ENCODE measurements around the gene GHRHR. TPM values are rescaled to one million over a fixed set of nuclear protein-coding genes. Genes with fewer than 3 reads are reported as not detected.

GHRHR gene
- total RNA-seq, 2 donors from 2014 or later, result not detected

- Histone ChIP-seq H3K4me3 (no peak overlapping the region), H3K27me3 (no peaks in the 10 kb centered on the region), H3K36me3 (no peaks in the 10 kb centered on the region), H3K4me1 (no peaks in the 10 kb centered on the region), H3K9me3 (no peaks in the 10 kb centered on the region), H3K27ac (no peak overlapping the region)
- no peak for DNase-seq (ENCODE audit: low spot score)
- TF ChIP-seq, protein P1, sequence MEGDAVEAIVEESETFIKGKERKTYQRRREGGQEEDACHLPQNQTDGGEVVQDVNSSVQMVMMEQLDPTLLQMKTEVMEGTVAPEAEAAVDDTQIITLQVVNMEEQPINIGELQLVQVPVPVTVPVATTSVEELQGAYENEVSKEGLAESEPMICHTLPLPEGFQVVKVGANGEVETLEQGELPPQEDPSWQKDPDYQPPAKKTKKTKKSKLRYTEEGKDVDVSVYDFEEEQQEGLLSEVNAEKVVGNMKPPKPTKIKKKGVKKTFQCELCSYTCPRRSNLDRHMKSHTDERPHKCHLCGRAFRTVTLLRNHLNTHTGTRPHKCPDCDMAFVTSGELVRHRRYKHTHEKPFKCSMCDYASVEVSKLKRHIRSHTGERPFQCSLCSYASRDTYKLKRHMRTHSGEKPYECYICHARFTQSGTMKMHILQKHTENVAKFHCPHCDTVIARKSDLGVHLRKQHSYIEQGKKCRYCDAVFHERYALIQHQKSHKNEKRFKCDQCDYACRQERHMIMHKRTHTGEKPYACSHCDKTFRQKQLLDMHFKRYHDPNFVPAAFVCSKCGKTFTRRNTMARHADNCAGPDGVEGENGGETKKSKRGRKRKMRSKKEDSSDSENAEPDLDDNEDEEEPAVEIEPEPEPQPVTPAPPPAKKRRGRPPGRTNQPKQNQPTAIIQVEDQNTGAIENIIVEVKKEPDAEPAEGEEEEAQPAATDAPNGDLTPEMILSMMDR (IDR thresholded peaks at IDR 0.05), result no peak
These were observed 30.7 kb downstream of the GHRHR start for GRCh38 chr7:30994206-30995100.

- TF ChIP-seq, protein P1 (IDR thresholded peaks at IDR 0.05), result no peak
- no peak for DNase-seq (ENCODE audit: low spot score)
- H3K27ac ChIP-seq, result no peak overlapping the region
These were observed 31.8 kb downstream of the GHRHR start for GRCh38 chr7:30995536-30995935.

DNA sequence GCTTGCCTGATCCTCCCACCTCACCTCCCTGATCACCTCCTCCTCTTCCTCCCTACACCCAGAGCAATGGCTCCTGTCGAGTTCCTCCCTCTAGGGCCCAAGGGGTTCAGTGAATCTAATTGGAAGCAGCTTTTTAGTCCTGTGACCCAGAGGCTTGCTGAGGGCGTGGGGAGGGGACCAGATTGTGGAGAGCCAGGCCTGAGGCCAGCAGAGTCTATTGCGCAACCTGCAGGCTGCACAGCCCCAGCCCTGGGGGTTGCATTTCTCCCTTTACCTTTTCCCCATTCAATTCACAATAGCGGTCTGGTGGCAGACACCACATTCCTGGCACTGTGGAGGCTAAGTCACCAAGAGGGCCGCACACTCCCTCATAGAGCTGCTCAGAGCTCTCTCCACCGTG, 32.5 kb downstream of the GHRHR start:
- no peak for DNase-seq (ENCODE audit: low spot score)
- Histone ChIP-seq H3K27me3 (no peaks in the 10 kb centered on the region), H3K9me3 (no peaks in the 10 kb centered on the region), H3K4me1 (no peaks in the 10 kb centered on the region), H3K4me3 (no peak overlapping the region), H3K27ac (no peak overlapping the region), H3K36me3 (no peaks in the 10 kb centered on the region)
- TF ChIP-seq, protein P1 (IDR thresholded peaks at IDR 0.05), result no peak

More at GRCh38 chr7:30995536-30995935, 31.8 kb downstream of the GHRHR start:
- H3K4me1 ChIP-seq, result no peaks in the 10 kb centered on the region
- no peaks in the 10 kb centered on the region for H3K27me3 ChIP-seq
- no peak overlapping the region for H3K4me3 ChIP-seq
- no peaks in the 10 kb centered on the region for H3K36me3 ChIP-seq
- H3K9me3 ChIP-seq, result no peaks in the 10 kb centered on the region

DNA sequence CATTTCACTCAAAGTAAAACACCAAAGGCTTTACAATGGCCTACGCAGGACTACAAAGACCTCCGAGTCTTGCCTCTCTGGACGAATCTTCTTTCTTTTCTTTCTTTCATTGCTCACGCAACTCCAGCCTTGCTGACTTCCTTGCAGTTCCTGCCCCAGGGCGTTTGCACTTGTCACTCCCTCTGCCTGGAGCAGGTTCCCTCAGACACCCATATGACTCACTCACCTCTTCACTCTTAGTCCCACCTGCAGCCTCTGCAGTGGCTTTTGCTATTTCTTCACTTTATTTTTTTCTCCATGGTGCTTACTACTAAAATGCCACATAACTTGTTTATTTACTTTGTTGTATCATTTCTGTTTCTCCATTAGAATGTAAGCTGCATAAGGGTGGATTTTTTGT, 33.1 kb downstream of the GHRHR start:
- Histone ChIP-seq H3K4me1 (no peaks in the 10 kb centered on the region), H3K27me3 (no peaks in the 10 kb centered on the region), H3K9me3 (no peaks in the 10 kb centered on the region), H3K4me3 (no peak overlapping the region), H3K27ac (no peak overlapping the region), H3K36me3 (no peaks in the 10 kb centered on the region)
- TF ChIP-seq, protein P1 (IDR thresholded peaks at IDR 0.05), result no peak
- no peak for DNase-seq (ENCODE audit: low spot score)

DNA sequence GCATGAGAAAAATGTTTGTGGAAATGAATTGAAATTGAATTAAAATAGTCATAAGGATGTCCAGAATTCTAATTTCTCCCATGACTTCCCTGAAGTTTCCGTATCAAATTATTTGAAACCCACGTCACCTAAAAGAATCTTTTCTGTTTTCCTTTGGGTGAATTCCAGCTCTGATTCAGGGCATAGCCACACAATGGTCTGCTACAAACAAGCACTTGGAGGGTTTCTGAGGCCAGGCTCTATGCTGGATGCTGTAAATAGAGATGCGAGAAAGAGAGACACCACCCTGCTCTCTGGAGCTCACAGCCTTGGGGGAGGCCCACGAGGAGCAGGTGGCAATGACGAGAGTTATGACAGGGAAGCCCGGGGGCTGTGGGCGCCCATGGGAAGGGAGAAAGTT, 33.6 kb downstream of the GHRHR start:
- Histone ChIP-seq H3K27ac (no peak overlapping the region), H3K36me3 (no peaks in the 10 kb centered on the region), H3K27me3 (no peaks in the 10 kb centered on the region), H3K4me3 (no peak overlapping the region), H3K4me1 (no peaks in the 10 kb centered on the region), H3K9me3 (no peaks in the 10 kb centered on the region)
- DNase-seq (ENCODE audit: low spot score), result no peak
- TF ChIP-seq, protein P1 (IDR thresholded peaks at IDR 0.05), result no peak
